ENCODE results near the gene ZNF804A.

DNA sequence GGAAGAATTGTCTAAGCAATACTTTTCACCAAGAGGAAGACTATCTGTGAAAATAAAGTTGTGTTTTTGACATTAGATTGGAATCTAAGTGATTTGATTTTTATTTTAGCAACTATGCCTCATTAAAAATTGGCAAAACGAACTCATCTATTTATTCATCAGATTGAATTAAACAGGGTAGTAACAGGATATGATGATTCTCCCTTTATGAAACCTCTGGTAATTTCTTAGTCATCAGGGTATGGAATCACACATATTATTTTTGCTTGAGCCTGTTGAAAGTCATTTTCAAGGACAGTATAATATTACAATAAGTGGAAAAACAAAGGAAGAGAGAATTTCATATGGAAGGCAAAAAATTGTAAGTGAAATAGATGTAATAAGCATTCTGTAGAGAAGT, 22.0 kb downstream of the ZNF804A start:
- TF ChIP-seq POLR2AphosphoS5 (IDR thresholded peaks at IDR 0.05) (no peak), POLR2A (IDR thresholded peaks at IDR 0.05) (no peak)
- TF ChIP-seq, protein P1, sequence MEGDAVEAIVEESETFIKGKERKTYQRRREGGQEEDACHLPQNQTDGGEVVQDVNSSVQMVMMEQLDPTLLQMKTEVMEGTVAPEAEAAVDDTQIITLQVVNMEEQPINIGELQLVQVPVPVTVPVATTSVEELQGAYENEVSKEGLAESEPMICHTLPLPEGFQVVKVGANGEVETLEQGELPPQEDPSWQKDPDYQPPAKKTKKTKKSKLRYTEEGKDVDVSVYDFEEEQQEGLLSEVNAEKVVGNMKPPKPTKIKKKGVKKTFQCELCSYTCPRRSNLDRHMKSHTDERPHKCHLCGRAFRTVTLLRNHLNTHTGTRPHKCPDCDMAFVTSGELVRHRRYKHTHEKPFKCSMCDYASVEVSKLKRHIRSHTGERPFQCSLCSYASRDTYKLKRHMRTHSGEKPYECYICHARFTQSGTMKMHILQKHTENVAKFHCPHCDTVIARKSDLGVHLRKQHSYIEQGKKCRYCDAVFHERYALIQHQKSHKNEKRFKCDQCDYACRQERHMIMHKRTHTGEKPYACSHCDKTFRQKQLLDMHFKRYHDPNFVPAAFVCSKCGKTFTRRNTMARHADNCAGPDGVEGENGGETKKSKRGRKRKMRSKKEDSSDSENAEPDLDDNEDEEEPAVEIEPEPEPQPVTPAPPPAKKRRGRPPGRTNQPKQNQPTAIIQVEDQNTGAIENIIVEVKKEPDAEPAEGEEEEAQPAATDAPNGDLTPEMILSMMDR (IDR thresholded peaks at IDR 0.05) = no peak
